AG10803 (cell line): ENCODE results near the gene LTBP1.
"Not testable (repeated sequence)": the region's sequence is repeated elsewhere in the genome, so short reads cannot be mapped to it uniquely, and the experiment has no call there.

ENCODE experiments used
- DNase-seq: peaks from one replicate; pipeline ENCODE4 v3.0.0; 2010; ENCODE audit warnings: low read depth
- H3K4me3 ChIP-seq: 2 replicates; pipeline ENCODE4 v1.5.1; 2011; ENCODE audit warnings: mild to moderate bottlenecking, low read length, control low read depth
- TF ChIP-seq, protein P1 (sequence below): conservative IDR thresholded peaks from 2 replicates; pipeline ENCODE4 v1.5.1; 2011; ENCODE audit warnings: mild to moderate bottlenecking, low read length, control low read depth, inconsistent platforms

The LTBP1 gene

GRCh38 chr2:33038799-33039198 is 92.0 kb downstream of the LTBP1 start:
- H3K4me3 ChIP-seq, result no peak overlapping the region
- DNase-seq, result no peak

GRCh38 chr2:33040541-33040940 is 93.8 kb downstream of the LTBP1 start:
- TF ChIP-seq, protein P1, sequence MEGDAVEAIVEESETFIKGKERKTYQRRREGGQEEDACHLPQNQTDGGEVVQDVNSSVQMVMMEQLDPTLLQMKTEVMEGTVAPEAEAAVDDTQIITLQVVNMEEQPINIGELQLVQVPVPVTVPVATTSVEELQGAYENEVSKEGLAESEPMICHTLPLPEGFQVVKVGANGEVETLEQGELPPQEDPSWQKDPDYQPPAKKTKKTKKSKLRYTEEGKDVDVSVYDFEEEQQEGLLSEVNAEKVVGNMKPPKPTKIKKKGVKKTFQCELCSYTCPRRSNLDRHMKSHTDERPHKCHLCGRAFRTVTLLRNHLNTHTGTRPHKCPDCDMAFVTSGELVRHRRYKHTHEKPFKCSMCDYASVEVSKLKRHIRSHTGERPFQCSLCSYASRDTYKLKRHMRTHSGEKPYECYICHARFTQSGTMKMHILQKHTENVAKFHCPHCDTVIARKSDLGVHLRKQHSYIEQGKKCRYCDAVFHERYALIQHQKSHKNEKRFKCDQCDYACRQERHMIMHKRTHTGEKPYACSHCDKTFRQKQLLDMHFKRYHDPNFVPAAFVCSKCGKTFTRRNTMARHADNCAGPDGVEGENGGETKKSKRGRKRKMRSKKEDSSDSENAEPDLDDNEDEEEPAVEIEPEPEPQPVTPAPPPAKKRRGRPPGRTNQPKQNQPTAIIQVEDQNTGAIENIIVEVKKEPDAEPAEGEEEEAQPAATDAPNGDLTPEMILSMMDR, result no peak
- no peak for DNase-seq
- H3K4me3 ChIP-seq, result no peak overlapping the region

More at GRCh38 chr2:33038799-33039198, 92.0 kb downstream of the LTBP1 start:
- TF ChIP-seq, protein P1, result no peak

- H3K4me3 ChIP-seq, result no peak overlapping the region
- TF ChIP-seq, protein P1, result no peak
- no peak for DNase-seq
These were observed 95.5 kb downstream of the LTBP1 start for GRCh38 chr2:33042265-33042664.

DNA sequence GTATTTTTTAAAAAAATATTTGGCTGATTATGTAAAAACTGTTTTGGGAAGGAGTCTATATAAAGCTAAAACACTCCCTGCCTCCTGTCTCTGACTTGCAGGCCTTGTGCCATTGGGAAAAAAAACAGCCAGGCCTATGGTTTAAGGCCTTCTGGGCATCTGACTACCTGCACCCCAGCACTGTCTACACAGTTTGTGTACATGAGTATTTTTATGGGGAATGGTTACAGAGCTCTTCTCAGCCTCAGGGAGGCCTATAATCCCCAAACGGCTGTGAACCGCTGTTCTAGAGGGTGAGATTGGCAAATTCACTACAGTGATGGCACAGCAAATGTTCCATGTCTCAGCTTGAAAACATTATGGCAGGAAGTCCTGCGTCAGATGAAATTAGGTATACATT is 96.1 kb downstream of the LTBP1 start:
- H3K4me3 ChIP-seq, result no peak overlapping the region
- no peak for DNase-seq
- TF ChIP-seq, protein P1, result no peak

- DNase-seq, result no peak
- TF ChIP-seq, protein P1, result no peak
- H3K4me3 ChIP-seq, result no peak overlapping the region
These were observed 101.2 kb downstream of the LTBP1 start for GRCh38 chr2:33047939-33048338.

DNA sequence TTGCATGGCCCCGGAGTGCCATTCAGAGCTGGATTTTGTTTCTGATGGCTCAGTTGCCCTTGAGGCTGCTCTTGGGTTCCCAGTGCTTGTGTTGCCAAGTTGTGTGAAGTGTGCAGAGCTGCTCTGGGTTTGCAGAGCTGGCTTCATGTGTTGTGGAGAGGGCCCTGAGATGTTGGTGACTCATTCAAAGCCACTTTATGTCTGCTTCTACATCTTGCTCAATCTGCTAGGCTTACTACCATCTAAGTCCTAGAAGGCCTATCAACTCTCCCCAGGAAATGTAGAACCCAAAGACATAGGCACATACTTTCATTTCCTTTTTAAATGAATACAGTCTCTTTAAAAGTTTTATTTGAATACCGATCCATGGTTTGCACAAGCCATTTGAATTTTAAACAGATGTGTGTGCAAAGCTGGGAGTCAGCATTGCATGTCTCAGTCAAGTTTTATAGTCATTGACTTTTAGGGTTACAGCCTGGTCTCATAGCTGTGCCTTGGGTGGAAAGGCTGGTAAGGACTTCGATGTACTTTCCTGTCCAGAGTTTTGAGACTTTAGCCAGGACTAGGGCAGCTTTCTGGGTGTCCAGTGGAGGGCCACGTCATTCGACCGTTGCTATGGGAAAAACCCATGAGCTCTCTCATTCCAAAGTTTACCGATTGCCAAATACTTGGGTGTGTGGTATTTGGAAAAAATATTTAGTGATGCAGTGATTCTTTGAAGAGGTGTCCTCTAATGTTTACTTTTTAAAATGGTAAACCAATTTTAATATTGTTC is 105.0 kb downstream of the LTBP1 start:
- TF ChIP-seq, protein P1, result no peak
- DNase-seq, result peak; percentile 94
- H3K4me3 ChIP-seq, result peak overlapping the region; percentile 15; the same call in 1 of the 2 replicates

DNA sequence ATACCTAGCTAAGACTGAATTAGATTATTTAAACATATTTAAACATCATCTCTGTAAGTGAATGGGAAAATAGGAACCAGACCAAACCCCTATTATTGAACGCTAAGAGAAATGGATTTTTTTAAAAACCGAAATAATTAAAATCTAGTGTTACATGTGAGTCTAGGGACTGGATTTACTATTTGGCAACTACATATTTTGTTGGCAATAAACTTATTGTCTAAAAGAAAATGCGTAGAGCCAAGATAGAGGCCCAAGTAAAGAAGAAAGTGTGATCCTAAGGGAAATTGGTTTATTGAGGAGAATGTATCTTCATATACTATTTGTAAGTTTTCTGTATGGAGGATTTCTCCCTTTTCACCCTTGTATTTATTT is 105.6 kb downstream of the LTBP1 start:
- TF ChIP-seq, protein P1, result no peak
- no peak overlapping the region for H3K4me3 ChIP-seq
- DNase-seq, result no peak

GRCh38 chr2:33052795-33053194 is 106.0 kb downstream of the LTBP1 start:
- not testable (repeated sequence) for DNase-seq, H3K4me3 ChIP-seq
